GM19468 (cell line): ENCODE data around the gene FKBP1C.
"Not testable (repeated sequence)": the region's sequence is repeated elsewhere in the genome, so short reads cannot be mapped to it uniquely, and the experiment has no call there.

Experiments used
- ATAC-seq: cut with Tn5 transposase; IDR thresholded peaks from one replicate; pipeline ENCODE4 v1.9.1; 2021; ENCODE audit warnings: mild to moderate bottlenecking, moderate library complexity, moderate number of reproducible peaks; ENCODE audit not compliant: unreplicated experiment; ENCODE audit errors: extremely low read depth

Gene FKBP1C

GRCh38 chr6:63211343-63211742 lies at the start of gene FKBP1C:
FKBP1C (plus strand) TSS chr6:63211469.
- not testable (repeated sequence) for ATAC-seq

- ATAC-seq = not testable (repeated sequence)
Observed at GRCh38 chr6:63164047-63164803, 47.0 kb upstream of the FKBP1C start.

- ATAC-seq = no peak
Observed at GRCh38 chr6:63174173-63174572, 37.1 kb upstream of the FKBP1C start.

- no peak for ATAC-seq
Observed at GRCh38 chr6:63176181-63176580, 35.1 kb upstream of the FKBP1C start.

- ATAC-seq = no peak
Observed at GRCh38 chr6:63180367-63180766, 30.9 kb upstream of the FKBP1C start.

GRCh38 chr6:63186970-63187369 lies 24.3 kb upstream of the FKBP1C start:
- ATAC-seq = no peak

- ATAC-seq = no peak
Observed at GRCh38 chr6:63188828-63189227, 22.4 kb upstream of the FKBP1C start.

GRCh38 chr6:63193324-63193723 lies 17.9 kb upstream of the FKBP1C start:
- ATAC-seq = no peak

GRCh38 chr6:63197741-63198140 lies 13.5 kb upstream of the FKBP1C start:
- no peak for ATAC-seq

GRCh38 chr6:63213325-63213724 lies 2.1 kb downstream of the FKBP1C start:
- ATAC-seq = no peak

- no peak for ATAC-seq
Observed at GRCh38 chr6:63214816-63215215, 3.5 kb downstream of the FKBP1C start.

- ATAC-seq = no peak
Observed at GRCh38 chr6:63224179-63224578, 12.9 kb downstream of the FKBP1C start.

GRCh38 chr6:63225987-63226386 lies 14.7 kb downstream of the FKBP1C start:
- ATAC-seq = not testable (repeated sequence)

- ATAC-seq = not testable (repeated sequence)
Observed at GRCh38 chr6:63227928-63228894, 16.9 kb downstream of the FKBP1C start.

GRCh38 chr6:63230027-63230426 lies 18.8 kb downstream of the FKBP1C start:
- ATAC-seq = not testable (repeated sequence)

- not testable (repeated sequence) for ATAC-seq
Observed at GRCh38 chr6:63230511-63230910, 19.2 kb downstream of the FKBP1C start.

- no peak for ATAC-seq
Observed at GRCh38 chr6:63236398-63236817, 25.1 kb downstream of the FKBP1C start.

- no peak for ATAC-seq
Observed at GRCh38 chr6:63245420-63245819, 34.2 kb downstream of the FKBP1C start.

- ATAC-seq = no peak
Observed at GRCh38 chr6:63245909-63246308, 34.6 kb downstream of the FKBP1C start.

- ATAC-seq = no peak
Observed at GRCh38 chr6:63246581-63246980, 35.3 kb downstream of the FKBP1C start.

GRCh38 chr6:63249875-63250482 lies 38.7 kb downstream of the FKBP1C start:
- ATAC-seq = no peak
